ENCODE data around the gene UNC80. TPM values are rescaled to one million over a fixed set of nuclear protein-coding genes. Genes with fewer than 3 reads are reported as not detected.

Gene UNC80
- polyA plus RNA-seq, 1 donor (not counting 4 experiments of a cell fraction or from before 2014, with no cell fraction given) = 0.13 TPM

DNA sequence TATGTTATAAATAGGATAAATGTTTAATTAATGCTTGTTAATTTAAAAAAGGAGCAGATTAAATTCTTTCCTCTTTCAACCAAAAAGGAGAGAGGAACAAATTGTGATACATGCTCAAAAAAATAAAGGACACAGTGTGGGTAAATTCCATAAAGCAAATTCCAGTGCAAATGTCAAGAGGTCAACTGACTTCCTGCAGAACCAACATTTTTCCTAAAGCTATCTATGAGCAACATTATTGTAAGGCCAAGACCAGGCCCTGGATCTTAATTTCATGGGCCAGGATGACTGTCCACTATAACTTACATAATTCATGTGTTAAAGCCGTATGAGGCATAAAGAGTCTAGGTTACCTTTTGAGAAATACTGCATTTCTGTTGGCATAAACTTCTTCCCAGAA lies 136.9 kb downstream of the UNC80 start:
- H2AFZ ChIP-seq (ENCODE audit: control insufficient read depth, low read length) = no peak overlapping the region
- H3K9me3 ChIP-seq (ENCODE audit: control insufficient read depth, low read depth, low read length) = no peaks in the 10 kb centered on the region
- FAIRE-seq (no peak), DNase-seq (ENCODE audit: low read depth, low spot score) (no peak)
- no peaks in the 10 kb centered on the region for H3K27me3 ChIP-seq (ENCODE audit: control insufficient read depth, extremely low read depth, insufficient read depth, low read length)
- no peak overlapping the region for H3K9ac ChIP-seq (ENCODE audit: control insufficient read depth, extremely low read depth, insufficient read depth, low read length)
- no peak overlapping the region for H3K27ac ChIP-seq (ENCODE audit: control insufficient read depth, insufficient read depth, low read length)
- no peaks in the 10 kb centered on the region for H3K36me3 ChIP-seq (ENCODE audit: control insufficient read depth in 2 of 2, extremely low read depth in 1 of 2, insufficient read depth in 2 of 2, low read length in 2 of 2)
- dilution Hi-C loops (cut with MboI; ENCODE audit: extremely low pct_ligation_motif_present, low sequenced_read_pairs) = no loop called here
- TF ChIP-seq EZH2 (IDR thresholded peaks at IDR 0.05; ENCODE audit: low read length) = no peak
- TF ChIP-seq, protein P1, sequence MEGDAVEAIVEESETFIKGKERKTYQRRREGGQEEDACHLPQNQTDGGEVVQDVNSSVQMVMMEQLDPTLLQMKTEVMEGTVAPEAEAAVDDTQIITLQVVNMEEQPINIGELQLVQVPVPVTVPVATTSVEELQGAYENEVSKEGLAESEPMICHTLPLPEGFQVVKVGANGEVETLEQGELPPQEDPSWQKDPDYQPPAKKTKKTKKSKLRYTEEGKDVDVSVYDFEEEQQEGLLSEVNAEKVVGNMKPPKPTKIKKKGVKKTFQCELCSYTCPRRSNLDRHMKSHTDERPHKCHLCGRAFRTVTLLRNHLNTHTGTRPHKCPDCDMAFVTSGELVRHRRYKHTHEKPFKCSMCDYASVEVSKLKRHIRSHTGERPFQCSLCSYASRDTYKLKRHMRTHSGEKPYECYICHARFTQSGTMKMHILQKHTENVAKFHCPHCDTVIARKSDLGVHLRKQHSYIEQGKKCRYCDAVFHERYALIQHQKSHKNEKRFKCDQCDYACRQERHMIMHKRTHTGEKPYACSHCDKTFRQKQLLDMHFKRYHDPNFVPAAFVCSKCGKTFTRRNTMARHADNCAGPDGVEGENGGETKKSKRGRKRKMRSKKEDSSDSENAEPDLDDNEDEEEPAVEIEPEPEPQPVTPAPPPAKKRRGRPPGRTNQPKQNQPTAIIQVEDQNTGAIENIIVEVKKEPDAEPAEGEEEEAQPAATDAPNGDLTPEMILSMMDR (optimal IDR thresholded peaks at IDR 0.05 in 1 of 3, IDR thresholded peaks at IDR 0.05 in 1 of 3, conservative IDR thresholded peaks at IDR 0.05 in 1 of 3; ENCODE audit: extremely low read depth in 1 of 3, insufficient read depth in 2 of 3, low read length in 3 of 3) = no peak
- no peaks in the 10 kb centered on the region for H3K4me1 ChIP-seq (ENCODE audit: control insufficient read depth, extremely low read depth, insufficient read depth, low read length)
- no peak overlapping the region for H3K4me2 ChIP-seq (ENCODE audit: control insufficient read depth, extremely low read depth, insufficient read depth, low read depth, low read length)
- no peaks in the 10 kb centered on the region for H4K20me1 ChIP-seq (ENCODE audit: control insufficient read depth, extremely low read depth, insufficient read depth, low read length)
- H3K79me2 ChIP-seq (ENCODE audit: control insufficient read depth, insufficient read depth, low read length) = no peaks in the 10 kb centered on the region
- H3K9me1 ChIP-seq (ENCODE audit: control insufficient read depth, extremely low read depth, insufficient read depth, low read length) = no peaks in the 10 kb centered on the region
- no peak overlapping the region for H3K4me3 ChIP-seq (ENCODE audit: control insufficient read depth in 2 of 3, extremely low read depth in 1 of 3, insufficient read depth in 2 of 3, low read depth in 1 of 3, low read length in 3 of 3)

- Histone ChIP-seq H3K9ac (ENCODE audit: control insufficient read depth, extremely low read depth, insufficient read depth, low read length) (no peak overlapping the region), H3K79me2 (ENCODE audit: control insufficient read depth, insufficient read depth, low read length) (no peaks in the 10 kb centered on the region), H4K20me1 (ENCODE audit: control insufficient read depth, extremely low read depth, insufficient read depth, low read length) (no peaks in the 10 kb centered on the region), H3K27me3 (ENCODE audit: control insufficient read depth, extremely low read depth, insufficient read depth, low read length) (no peaks in the 10 kb centered on the region), H3K4me2 (ENCODE audit: control insufficient read depth, extremely low read depth, insufficient read depth, low read depth, low read length) (no peak overlapping the region), H2AFZ (ENCODE audit: control insufficient read depth, low read length) (no peak overlapping the region), H3K4me3 (ENCODE audit: control insufficient read depth in 2 of 3, extremely low read depth in 1 of 3, insufficient read depth in 2 of 3, low read depth in 1 of 3, low read length in 3 of 3) (no peak overlapping the region), H3K36me3 (ENCODE audit: control insufficient read depth in 2 of 2, extremely low read depth in 1 of 2, insufficient read depth in 2 of 2, low read length in 2 of 2) (no peaks in the 10 kb centered on the region), H3K27ac (ENCODE audit: control insufficient read depth, insufficient read depth, low read length) (no peak overlapping the region), H3K9me3 (ENCODE audit: control insufficient read depth, low read depth, low read length) (no peaks in the 10 kb centered on the region), H3K9me1 (ENCODE audit: control insufficient read depth, extremely low read depth, insufficient read depth, low read length) (no peaks in the 10 kb centered on the region), H3K4me1 (ENCODE audit: control insufficient read depth, extremely low read depth, insufficient read depth, low read length) (no peaks in the 10 kb centered on the region)
- dilution Hi-C loops (cut with MboI; ENCODE audit: extremely low pct_ligation_motif_present, low sequenced_read_pairs) = no loop called here
- FAIRE-seq (no peak), DNase-seq (ENCODE audit: low read depth, low spot score) (no peak)
- TF ChIP-seq, protein P1 (optimal IDR thresholded peaks at IDR 0.05 in 1 of 3, IDR thresholded peaks at IDR 0.05 in 1 of 3, conservative IDR thresholded peaks at IDR 0.05 in 1 of 3; ENCODE audit: extremely low read depth in 1 of 3, insufficient read depth in 2 of 3, low read length in 3 of 3) = no peak
These were observed 139.9 kb downstream of the UNC80 start for GRCh38 chr2:209911486-209911885.

Data from keratinocyte (primary cell).